Stromal cell of bone marrow (primary cell): ENCODE results near the gene HAUS6.
"Not testable (repeated sequence)": the region's sequence is repeated elsewhere in the genome, so short reads cannot be mapped to it uniquely, and the experiment has no call there.

Source experiments
- DNase-seq: peaks from one replicate; pipeline ENCODE4 v3.0.0-alpha.2; 2012; ENCODE audit warnings: low read depth

Gene HAUS6

DNA sequence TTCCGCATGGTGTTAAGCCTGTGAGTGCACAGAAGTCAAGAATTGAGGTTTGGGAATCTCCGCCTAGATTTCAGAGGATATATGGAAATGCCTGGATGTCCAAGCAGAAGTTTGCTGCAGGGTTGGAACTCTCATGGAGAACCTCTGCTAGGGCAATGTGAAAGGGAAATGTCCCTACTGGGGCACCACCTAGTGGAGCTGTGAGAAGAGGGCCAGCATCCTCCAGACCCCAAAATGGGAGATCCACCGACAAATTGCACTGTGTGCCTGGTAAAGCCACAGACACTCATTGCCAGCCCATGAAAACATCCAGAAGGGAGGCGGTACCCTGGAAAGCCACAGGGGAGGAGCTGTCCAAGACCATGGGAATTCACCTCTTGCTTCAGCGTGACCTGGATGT lies 66.1 kb downstream of the HAUS6 start:
- DNase-seq = no peak

DNA sequence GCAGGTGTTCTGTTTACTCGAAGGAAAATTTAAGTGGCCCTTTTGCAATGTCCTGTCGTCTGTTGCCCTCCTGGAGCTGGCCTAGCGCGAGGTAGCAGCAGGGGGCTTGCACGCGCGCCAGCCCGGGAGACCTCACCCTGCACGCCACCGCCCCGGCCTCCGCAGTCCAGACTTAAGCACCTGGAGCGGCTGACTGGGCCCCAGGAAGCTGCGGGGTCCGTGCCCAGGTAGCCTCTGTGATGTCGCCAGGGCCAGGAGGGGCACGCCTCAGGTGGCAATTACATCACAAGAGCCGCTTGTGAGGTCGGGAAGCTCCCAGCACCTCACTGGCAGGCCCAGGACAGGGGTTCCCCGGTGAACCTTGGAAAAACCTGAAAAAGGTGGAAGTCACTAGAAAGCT lies 69.7 kb downstream of the HAUS6 start, which contains the start of gene SAXO1:
Gene SAXO1, minus strand, starts transcription at position 195 of the 400 bp plus-strand sequence. CDS start 301 bp downstream, outside the sequence.
- no peak for DNase-seq

- DNase-seq = no peak
Measured at GRCh38 chr9:19032406-19032805, 70.3 kb downstream of the HAUS6 start.

DNA sequence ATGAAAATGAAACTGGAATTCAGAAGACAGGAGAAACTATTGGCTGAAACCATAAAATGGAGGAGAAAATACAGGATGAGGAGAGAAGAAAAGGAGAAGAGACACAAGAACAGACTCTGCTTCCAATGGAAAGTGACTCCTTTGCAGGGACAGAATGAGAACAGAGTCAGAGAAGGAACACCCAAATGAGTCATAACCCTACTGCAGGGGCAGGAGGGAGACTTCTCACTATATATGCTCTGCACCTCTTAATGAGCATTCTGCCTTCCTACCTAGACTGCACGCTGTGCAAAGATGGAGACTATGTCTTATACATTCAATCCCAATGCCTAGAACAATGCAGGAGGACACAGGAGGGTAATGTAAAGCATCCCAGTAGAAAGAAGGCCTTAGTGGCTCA lies 71.8 kb downstream of the HAUS6 start:
- DNase-seq = no peak

DNA sequence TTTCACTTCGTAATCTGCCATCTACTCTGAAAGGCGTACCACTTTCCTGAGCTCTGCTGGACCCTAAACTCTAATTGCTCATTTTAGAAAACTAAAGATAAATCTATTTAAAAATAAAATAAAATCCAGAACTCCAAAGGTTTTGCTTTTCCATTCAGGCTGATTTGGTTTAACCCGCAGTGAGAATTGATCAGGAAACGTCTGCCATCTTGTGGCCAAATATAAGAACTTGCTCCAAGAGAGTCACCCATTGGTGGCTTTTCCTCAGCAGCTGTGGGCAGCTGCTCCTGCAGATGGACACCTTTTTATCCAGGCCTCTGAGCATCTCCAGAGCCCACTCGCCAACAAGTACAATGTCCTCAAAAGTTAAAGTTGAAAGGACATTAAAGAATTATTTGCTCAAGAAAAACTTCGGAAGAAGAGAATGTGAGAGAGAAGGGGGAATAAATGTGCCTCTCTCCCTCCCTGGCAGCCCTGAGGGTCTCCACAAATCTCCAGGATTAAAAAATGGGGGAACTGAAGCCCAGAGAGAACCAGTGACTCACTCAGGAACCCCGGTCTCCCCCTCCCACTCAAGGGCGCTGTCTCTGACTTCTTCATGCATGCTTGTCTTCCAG lies 73.8 kb downstream of the HAUS6 start:
- peak; percentile 64 for DNase-seq

- no peak for DNase-seq
Measured at GRCh38 chr9:19027825-19028224, 74.9 kb downstream of the HAUS6 start.

- no peak for DNase-seq
Measured at GRCh38 chr9:19026375-19026774, 76.3 kb downstream of the HAUS6 start.

GRCh38 chr9:19023078-19023477 lies 79.6 kb downstream of the HAUS6 start:
- no peak for DNase-seq

- DNase-seq = no peak
Measured at GRCh38 chr9:19022206-19022605, 80.5 kb downstream of the HAUS6 start.

GRCh38 chr9:19021649-19022048 lies 81.1 kb downstream of the HAUS6 start:
- not testable (repeated sequence) for DNase-seq

DNA sequence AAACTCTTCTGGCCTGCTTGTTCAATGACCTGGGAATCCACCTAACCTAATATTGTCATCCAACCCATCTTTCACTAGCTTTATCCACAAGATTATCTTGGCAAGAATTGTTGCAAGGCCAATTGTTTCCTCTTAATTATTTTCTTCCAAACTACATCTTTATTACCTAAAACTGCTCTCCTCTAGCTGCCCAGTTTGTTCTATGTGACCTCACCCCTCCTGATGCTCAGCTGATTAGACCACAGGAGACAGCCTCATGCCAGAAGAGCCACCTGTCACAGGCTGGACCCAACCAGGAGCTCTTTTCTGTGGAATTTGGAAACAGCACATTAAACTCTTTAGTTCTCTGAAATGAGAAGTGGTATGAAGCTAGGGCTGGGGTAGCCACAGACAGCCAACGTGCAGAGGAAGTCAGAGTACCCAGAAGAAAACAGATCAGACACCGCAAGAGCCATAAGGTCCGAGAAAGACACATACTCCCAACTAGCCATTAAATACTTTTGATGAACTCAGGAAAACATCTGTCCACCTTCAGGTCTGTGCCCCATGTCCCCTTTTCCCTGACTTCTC lies 81.7 kb downstream of the HAUS6 start:
- DNase-seq = no peak

DNA sequence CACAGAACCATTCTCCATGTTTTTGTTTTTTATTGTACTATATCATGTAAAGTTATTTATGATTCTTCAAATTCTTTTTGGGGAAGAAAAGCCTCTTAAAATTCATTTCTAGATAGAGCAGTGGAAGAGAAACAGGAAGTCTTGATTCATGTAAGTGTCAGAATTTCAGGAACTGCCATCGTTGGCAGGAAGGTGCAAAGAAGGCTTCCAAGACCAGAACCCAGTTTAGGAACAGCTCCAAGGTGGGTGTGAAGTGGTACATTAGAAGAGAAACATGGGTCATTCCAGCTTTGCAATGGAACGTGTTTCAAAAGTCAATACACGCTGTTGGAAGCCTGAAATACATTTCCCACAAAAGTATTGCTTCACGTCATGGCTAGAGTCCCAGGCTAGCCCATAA lies 84.5 kb downstream of the HAUS6 start:
- DNase-seq = no peak

DNA sequence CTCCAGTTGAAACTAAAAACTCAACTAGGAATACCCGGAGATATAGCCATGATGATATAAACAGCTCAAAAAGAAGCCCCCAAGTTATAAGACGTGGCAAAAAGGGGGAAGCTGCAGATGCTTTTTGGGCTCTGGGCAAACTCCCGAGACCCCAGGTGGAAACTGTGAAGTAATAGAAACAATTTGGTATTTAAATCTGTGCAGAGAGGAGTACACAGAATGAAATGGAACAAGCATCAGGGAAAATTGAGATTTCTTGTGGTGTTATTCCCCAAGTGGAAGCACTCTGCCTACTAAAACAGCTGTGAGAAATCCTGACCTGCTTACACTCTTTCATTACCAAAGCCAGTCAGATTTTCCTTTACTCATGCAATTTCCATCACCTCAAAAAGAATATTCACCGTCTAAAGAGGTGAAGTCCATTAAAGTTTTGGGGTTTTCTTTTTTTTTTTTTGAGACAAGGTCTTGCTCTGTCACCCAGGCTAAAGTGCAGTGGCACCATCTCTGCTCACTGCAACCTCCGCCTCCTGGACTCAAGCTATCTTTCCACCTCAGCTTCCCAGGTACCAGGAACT lies 93.2 kb downstream of the HAUS6 start:
- no peak for DNase-seq
